Kidney (tissue), 14 donors: ENCODE measurements around the gene TBCD. TPM values are rescaled to one million over a fixed set of nuclear protein-coding genes. Genes with fewer than 3 reads are reported as not detected.
"Not testable (repeated sequence)": the region's sequence is repeated elsewhere in the genome, so short reads cannot be mapped to it uniquely, and the experiment has no call there.

ENCODE experiments used
- DNase-seq, 5 donors: peaks; one replicate each; pipeline ENCODE4 v3.0.0-alpha.2; 2013 to 2020
- FAIRE-seq: peaks from 2 replicates; lab custom pipeline; 2012; peaks lifted over from hg19 to GRCh38; lab: Jason Lieb, UNC
- H3K27ac ChIP-seq, 2 donors: one replicate each; pipeline ENCODE4 v1.7.0; 2013; ENCODE audit warnings: low read depth in 2 of 2, low read length in 2 of 2, inconsistent platforms in 1 of 2
- H3K27me3 ChIP-seq: one replicate; pipeline ENCODE4 v1.7.1; 2013; ENCODE audit warnings: low read length, inconsistent platforms; ENCODE audit not compliant: control insufficient read depth, insufficient read depth
- H3K36me3 ChIP-seq, 3 donors: one replicate each; pipeline versions ENCODE4 v1.7.0 to v1.7.1; 2013; ENCODE audit warnings: low read length in 3 of 3, control low read depth in 1 of 3, inconsistent platforms in 1 of 3; ENCODE audit not compliant: insufficient read depth in 3 of 3, control insufficient read depth in 2 of 3
- H3K4me1 ChIP-seq, 3 donors: one replicate each; pipeline versions ENCODE4 v1.7.0 to v1.7.1; 2013; ENCODE audit warnings: low read length in 3 of 3, inconsistent platforms in 1 of 3, low read depth in 1 of 3; ENCODE audit not compliant: control insufficient read depth in 2 of 3, insufficient read depth in 2 of 3
- H3K4me3 ChIP-seq, 3 donors: one replicate each; pipeline versions ENCODE4 v1.7.0 to v1.8.1; 2013; ENCODE audit warnings: low read length in 3 of 3, control low read depth in 1 of 3, inconsistent platforms in 1 of 3
- H3K9ac ChIP-seq, 3 donors: one replicate each; pipeline versions ENCODE4 v1.7.0 to v1.7.1; 2013; ENCODE audit warnings: low read length in 3 of 3, control low read depth in 1 of 3, inconsistent platforms in 1 of 3
- H3K9me3 ChIP-seq, 3 donors: one replicate each; pipeline versions ENCODE4 v1.7.0 to v1.7.1; 2013; ENCODE audit warnings: low read length in 3 of 3, control low read depth in 1 of 3, inconsistent platforms in 1 of 3; ENCODE audit not compliant: control insufficient read depth in 2 of 3, insufficient read depth in 1 of 3
- CTCF ChIP-seq: IDR thresholded peaks from 3 replicates; pipeline ENCODE4 v1.5.1; 2012; ENCODE audit warnings: mild to moderate bottlenecking, moderate library complexity, borderline replicate concordance; ENCODE audit not compliant: insufficient read depth; ENCODE audit errors: extremely low read depth
- intact Hi-C: fragments of 100-400 bp; cut with DNase I; formaldehyde crosslinking; loops from one replicate; pipeline ENCODE4 v1.11.1; 2022
- polyA plus RNA-seq: library from polyadenylated mRNA; stranded (reverse); fragments of 350-450 nt; fragmentation: Illumina TruSeq; extraction: RNeasy Lipid Tissue Mini Kit (QIAGEN cat#74804); gene quantifications from one replicate; pipeline ENCODE4 v1.2.3, GENCODE V29; 2014; ENCODE audit warnings: low read depth, low replicate concordance; ENCODE audit not compliant: insufficient read depth
- total RNA-seq: library from RNA; stranded (reverse); fragmentation: NEBNext Ultra II Directional; extraction: Animal tissue kit (Norgen Biotek cat#: 25700); gene quantifications from one replicate; pipeline ENCODE4 v1.2.1, GENCODE V29; 2021
- donor health status: control.
- donor health status: control.
- donor health status: control.
- donor health status: control.
- donor health status: control.
- donor health status: DM: yes; HTN: yes; CAD: no.
- donor health status: Normal renal cell carcinoma (clear cell type).

The TBCD gene
- total and polyA plus RNA-seq, 2 donors from 2014 or later, result 72.8 to 78.7 TPM

GRCh38 chr17:82775001-82775823, 23.3 kb downstream of the TBCD start:
- no peak overlapping the region for H3K9ac ChIP-seq
- no peak overlapping the region for H3K27ac ChIP-seq
- peaks cover 0 to 5% (median 0%) of the 10 kb centered on the region in 3 donors for H3K4me1 ChIP-seq
- peaks cover 0 to 9% (median 0%) of the 10 kb centered on the region in 3 donors for H3K36me3 ChIP-seq
- H3K4me3 ChIP-seq, result peak overlapping the region in 2 of 3 donors; percentile 21 to 32
- peak; percentile 70 to 87 (median 78) for DNase-seq
- intact Hi-C loops, result loop anchor here (10.0 kb wide), 1 partner anchor 420 kb away; the partner anchor contains the start of gene TEX19
- H3K27me3 ChIP-seq, result no peaks in the 10 kb centered on the region
- no peak for FAIRE-seq
- no peaks in the 10 kb centered on the region for H3K9me3 ChIP-seq
- TF ChIP-seq CTCF, result peak; percentile 82

- no peak overlapping the region for H3K9ac ChIP-seq
- peaks cover 0 to 5% (median 0%) of the 10 kb centered on the region in 3 donors for H3K4me1 ChIP-seq
- DNase-seq (no peak), FAIRE-seq (no peak)
- peaks cover 0 to 9% (median 0%) of the 10 kb centered on the region in 3 donors for H3K36me3 ChIP-seq
- no peak for TF ChIP-seq CTCF
- H3K27me3 ChIP-seq, result no peaks in the 10 kb centered on the region
- no peak overlapping the region for H3K4me3 ChIP-seq
- intact Hi-C loops, result loop anchor here (10.0 kb wide), 1 partner anchor 422 kb away; the partner anchor contains the start of gene TEX19
- H3K9me3 ChIP-seq, result no peaks in the 10 kb centered on the region
- no peak overlapping the region for H3K27ac ChIP-seq
Observed at GRCh38 chr17:82776454-82776853, 24.6 kb downstream of the TBCD start.

- H3K27ac ChIP-seq, H3K36me3 ChIP-seq, H3K4me1 ChIP-seq, H3K9ac ChIP-seq, H3K27me3 ChIP-seq, H3K4me3 ChIP-seq, FAIRE-seq, DNase-seq, H3K9me3 ChIP-seq: not testable (repeated sequence)
- intact Hi-C loops, result loop anchor here (10.0 kb wide), 1 partner anchor 423 kb away; the partner anchor contains the start of gene TEX19
Observed at GRCh38 chr17:82777778-82778375, 26.0 kb downstream of the TBCD start.

- no peak for DNase-seq
- TF ChIP-seq CTCF, result no peak
- no peak for FAIRE-seq
- Histone ChIP-seq H3K36me3 (peaks cover 0 to 4% (median 0%) of the 10 kb centered on the region in 3 donors), H3K27me3 (no peaks in the 10 kb centered on the region), H3K4me1 (peaks cover 0 to 8% (median 0%) of the 10 kb centered on the region in 3 donors), H3K9me3 (no peaks in the 10 kb centered on the region), H3K27ac (no peak overlapping the region), H3K9ac (no peak overlapping the region), H3K4me3 (no peak overlapping the region)
- intact Hi-C loops, result loop anchor here (10.0 kb wide), 1 partner anchor 425 kb away; the partner anchor contains the start of gene TEX19
Observed at GRCh38 chr17:82779541-82779940, 27.7 kb downstream of the TBCD start.
